GM18858 (cell line): ENCODE results near the gene UBR4.

ENCODE experiments used
- ATAC-seq: cut with Tn5 transposase; IDR thresholded peaks from one replicate; pipeline ENCODE4 v1.9.1; 2021; ENCODE audit not compliant: unreplicated experiment

The UBR4 gene

GRCh38 chr1:19059773-19060172, 150.3 kb downstream of the UBR4 start:
- ATAC-seq = no peak

- ATAC-seq = no peak
Measured at GRCh38 chr1:19058476-19058797, 151.6 kb downstream of the UBR4 start.

DNA sequence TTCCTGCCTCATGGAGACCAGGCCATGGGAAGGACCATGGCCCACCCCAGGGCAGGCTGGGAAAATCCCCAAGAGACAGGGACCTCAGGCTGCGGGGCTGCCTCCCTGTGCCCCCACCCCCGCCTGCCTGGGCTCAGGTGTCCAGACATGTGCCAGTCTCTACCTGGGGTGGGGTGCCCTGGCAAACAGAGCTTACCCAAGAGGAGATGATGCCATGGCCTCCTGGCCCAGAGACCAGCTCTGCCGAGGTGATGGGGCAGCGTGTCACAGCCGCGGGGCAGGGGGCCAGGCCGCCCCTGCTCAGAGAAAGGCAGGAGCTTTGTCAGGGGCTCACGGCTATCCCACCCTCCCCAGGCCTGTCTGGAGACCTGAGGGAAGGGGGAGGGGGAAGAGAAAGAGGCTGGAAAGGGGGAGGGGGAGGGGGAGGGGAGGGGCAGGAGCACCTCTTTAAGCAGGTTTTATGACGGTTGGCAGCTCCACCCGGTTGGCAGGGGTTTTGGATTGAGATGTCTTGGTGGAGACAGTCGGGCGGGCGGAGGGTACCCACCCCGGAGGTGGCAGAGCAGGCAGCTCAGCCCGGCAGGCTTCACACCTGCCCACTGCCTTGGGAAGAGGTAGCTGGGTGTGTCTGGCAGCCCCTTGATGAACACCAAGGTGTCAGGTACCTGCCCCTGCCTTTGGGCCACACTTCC, 152.1 kb downstream of the UBR4 start:
- ATAC-seq = no peak

DNA sequence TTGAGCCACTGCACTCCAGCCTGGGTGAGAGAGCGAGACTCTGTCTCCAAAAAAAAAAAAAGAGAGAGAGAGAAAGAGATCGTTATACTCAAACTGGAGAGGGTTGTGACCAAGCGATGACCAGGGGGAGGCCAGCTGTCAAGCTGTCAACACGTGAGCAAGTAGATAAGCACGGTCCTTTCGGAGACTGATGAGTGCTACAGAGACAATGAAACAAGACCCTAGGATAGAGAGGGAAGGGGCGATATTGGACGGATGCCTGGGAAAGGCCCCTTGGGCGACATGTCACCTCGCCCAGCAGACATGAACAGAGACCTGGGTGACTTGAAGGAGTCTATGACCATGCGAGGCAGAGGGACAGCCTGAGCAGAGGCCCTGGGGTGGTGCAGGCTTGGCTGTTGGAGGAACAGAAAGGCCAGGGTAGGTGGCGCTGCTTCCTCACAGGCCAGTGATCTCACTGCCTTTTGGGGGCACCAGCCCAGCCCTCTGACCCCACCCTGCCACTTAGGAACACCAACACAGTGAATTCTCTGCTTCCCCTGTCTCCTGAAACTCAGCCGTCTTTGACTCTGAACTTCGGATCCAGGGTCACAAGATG, 152.8 kb downstream of the UBR4 start:
- no peak for ATAC-seq

GRCh38 chr1:19055701-19056100, 154.4 kb downstream of the UBR4 start:
- ATAC-seq = no peak

GRCh38 chr1:19055001-19055400, 155.1 kb downstream of the UBR4 start:
- no peak for ATAC-seq

DNA sequence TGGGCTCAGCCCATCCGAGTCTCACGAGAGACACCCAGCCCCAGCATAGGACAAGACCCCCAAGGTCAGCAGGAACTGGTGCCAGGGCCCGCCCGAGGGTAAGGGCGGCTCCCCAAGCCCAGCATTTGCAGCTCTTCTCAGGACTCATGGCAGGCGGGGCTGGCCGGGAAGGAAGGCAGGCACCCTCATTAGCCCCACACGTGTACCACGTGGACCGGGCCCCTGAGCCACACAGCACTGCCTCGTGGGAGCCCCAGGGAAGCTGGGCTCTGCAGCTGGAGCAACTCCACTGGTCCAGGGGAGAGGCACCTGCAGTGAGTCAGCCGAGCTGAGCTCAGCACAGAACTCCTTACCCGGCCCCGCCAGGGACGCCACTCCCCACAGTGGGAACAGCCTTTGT, 155.8 kb downstream of the UBR4 start:
- no peak for ATAC-seq

DNA sequence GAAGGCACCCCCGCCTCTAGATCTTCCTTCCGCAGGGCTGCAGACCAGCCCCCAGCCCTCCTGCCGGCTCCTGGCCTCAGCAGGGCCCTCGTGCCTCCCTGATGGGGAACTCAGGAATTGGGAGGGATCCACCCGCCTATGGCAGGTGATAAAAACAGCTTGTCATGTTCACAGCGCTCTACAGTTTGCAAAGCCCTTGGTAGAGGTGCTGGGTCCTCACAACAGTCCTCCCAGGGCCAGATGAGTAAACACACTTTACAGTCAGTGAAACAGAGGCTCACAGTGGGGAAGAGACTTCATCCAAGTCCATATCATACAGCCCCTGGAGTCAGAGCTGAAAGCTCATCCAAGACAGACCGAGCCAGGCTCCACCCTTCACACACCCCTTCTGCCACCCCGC, 156.6 kb downstream of the UBR4 start:
- no peak for ATAC-seq

- no peak for ATAC-seq
Measured at GRCh38 chr1:19049798-19050197, 160.3 kb downstream of the UBR4 start.

GRCh38 chr1:19049128-19049768, 160.8 kb downstream of the UBR4 start:
- no peak for ATAC-seq

GRCh38 chr1:19046972-19047731, 162.9 kb downstream of the UBR4 start:
- ATAC-seq = no peak

DNA sequence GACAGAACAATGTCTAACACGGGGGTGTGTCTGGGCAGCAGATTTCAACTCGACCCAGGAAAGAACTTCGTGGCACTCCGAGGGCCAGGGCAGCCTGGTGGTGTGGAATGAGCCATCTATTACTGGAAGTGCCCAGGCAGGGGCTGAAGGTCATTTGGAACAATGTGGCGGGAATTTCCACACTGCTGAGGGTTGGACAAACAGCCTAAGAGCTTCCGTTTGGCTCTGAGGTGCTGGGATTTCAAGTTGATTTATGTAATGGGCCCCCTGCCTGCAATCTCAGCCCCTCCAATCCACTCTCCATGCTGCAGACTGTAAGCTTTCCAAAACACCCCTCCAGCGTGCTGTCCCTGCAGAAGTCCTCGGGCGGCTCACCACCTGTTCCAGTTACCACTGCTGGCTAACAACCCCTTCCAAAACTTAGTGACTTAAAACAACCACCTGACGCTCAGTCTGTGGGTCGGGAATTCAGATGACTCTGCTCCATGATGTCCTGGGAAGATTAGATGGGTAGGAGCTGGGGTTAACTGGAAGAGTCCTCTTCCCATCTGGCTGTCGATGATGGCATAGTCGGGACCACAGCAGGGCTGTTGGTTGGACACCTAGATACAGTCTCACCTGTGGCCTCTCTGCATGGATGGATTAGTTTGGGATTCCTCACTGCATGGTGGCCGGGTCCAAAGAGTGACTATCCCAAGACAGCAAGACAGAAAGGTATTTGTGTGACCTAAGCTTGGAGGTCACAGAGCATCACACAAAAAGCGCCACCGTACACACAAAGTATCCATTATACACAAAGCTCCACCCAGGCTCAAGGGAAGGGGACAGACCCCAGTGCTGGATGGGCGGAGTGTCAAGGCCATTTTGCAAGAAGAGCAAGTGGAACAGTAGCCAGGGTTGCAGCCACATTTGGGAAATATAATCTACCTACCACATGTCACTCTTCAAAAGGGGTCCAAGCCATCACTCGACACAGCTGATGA, 163.9 kb downstream of the UBR4 start:
- ATAC-seq = no peak

DNA sequence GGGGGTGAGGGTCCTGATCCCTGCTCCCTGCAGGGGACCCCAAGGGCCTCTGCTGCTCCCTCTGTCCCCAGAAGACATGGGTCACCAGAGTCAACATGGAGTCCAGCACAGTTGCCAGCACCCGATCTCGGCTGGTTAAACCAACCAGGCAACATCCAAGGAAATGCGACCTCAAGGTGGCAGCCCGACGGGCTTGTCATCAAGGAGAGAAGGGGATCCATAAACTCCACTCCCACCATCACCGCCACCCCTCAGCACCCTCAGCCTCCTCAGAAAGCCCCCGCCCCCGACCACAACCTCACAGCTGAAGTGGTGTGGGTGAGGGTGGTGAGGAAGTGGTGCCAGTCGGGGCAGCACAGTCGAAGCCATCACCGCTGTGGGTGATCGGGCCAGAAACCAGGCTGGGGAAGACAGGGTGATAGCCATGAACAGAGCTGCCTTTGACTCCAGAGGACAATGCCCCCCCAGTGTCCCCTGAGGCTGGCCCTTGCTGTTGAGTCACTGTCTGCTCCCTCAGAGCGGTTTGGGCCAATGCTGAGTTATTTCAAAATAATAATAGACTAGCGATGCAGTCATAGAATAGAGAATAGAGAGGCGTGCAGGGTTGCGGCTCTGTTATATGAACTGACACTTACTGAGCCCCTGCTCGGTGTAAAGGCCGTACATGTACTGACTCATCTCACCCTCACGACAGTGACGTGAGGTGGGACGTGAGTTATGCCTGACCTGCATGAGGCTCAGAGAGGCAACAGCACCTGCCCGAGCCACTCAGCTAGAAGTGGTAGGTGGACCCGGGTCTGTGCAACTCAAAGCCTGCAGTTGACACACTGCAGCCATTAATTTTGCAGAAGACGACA, 164.9 kb downstream of the UBR4 start:
- ATAC-seq = no peak

- no peak for ATAC-seq
Measured at GRCh38 chr1:19044471-19044870, 165.6 kb downstream of the UBR4 start.

DNA sequence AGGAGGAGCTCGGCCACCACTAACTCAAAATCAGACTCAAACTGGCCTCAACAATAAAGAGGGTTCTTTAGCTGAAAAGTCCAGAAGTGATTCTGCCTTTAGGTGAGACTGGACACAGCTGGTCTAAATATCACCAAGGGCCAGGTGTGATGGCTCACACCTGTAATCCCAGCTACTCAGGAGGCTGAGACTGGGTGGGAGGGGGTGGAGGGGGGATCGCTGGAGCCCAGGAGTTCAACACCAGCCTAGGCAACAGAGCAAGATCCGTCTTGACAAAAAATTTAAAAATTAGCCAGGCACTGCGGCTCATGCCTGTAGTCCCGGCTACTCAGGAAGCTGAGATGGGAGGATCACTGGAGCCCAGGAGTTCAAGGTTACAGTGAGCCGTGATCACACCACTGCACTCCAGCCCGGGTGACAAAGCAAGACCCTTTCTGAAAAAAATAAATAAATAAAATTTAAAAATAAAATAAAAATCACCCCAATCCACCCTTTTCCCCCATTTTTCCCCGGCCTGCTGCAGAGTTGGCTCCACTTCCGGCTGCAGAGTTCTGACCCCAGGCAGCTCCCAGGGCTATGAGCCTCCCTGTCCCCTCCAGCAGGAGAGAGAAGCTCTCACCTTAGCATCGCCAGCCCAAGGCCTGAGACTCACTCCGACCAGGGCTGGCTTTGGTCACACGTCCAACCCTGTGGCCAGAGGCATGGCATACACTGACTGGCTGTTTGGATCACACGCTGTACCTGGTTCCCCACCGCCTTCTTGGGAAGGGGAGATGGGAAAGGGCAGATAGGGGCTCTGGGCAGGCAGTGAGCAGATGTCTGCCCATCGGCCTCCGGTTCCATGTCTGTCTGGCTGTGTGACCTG, 166.3 kb downstream of the UBR4 start:
- no peak for ATAC-seq

- ATAC-seq = no peak
Measured at GRCh38 chr1:19042675-19043578, 167.1 kb downstream of the UBR4 start.

GRCh38 chr1:19040010-19040680, 169.9 kb downstream of the UBR4 start:
- ATAC-seq = no peak
